ENCODE results near the gene DDRGK1.
"Not testable (repeated sequence)": the region's sequence is repeated elsewhere in the genome, so short reads cannot be mapped to it uniquely, and the experiment has no call there.

The DDRGK1 gene

DNA sequence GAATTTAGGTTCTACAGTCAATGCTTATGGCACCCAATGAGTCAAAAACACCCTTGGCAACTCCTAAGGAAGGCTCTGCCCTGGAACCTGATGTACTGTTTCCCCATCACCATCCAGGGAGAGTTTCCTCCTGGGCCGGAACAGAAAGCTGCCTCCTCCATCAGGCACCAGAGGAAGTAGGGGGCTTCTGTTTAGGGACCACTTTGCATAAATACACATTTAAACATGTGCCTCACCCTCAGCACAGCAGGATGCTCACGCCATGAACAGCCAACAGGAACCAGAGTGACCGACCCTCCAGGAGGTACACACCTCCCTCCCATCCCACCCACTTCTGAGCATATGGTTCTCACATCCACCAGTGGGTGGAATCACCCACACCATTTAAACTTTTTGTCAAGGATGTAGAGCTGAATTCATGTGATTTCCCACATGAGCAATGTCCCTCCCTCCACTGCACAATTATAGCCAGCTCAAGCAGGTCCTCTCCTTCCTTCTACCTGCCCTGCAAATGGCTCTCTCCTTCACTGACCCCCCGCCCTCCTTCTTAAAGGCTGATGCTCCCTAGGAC, 14.8 kb downstream of the DDRGK1 start:
- Histone ChIP-seq H3K4me1 (ENCODE audit: insufficient read depth, low read length) (no peaks in the 10 kb centered on the region), H3K36me3 (ENCODE audit: insufficient read depth, low read length) (peaks cover 45% of the 10 kb centered on the region), H3K4me3 (ENCODE audit: low read depth in 1 of 2, low read length in 2 of 2) (no peak overlapping the region), H3K9me3 (ENCODE audit: low read length) (no peaks in the 10 kb centered on the region), H3K27ac (ENCODE audit: low read depth, low read length) (no peak overlapping the region), H3K9ac (ENCODE audit: low read length) (no peak overlapping the region), H3K27me3 (ENCODE audit: control insufficient read depth in 1 of 2, insufficient read depth in 2 of 2, low read length in 2 of 2) (no peaks in the 10 kb centered on the region)

DNA sequence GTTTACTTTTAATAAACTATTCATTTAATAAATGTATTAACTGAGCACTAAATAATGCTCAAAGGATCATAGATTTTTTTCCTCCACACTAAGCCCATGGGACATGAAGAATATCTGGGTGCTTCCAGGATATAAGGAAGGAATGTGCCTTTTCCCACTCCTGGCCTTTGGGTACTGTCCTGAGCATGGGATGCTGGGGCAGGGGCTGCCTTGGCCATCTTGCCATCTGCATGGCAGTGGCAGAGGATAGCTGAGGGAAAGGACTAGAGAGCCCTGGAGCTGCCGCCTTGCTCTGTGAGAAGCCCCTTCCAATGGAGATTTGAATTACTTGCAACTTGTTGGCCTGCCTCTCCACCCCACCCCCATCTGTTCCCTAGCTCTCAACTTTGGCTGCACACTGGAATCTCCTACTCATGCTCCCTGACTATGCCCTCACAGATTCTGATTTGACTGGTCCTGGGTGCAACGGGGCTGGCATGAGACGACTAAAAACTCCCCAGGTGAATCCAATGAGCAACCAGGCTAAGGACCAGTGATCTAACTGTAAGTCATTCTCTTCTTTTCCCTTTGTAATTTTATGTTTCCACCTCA, 15.6 kb downstream of the DDRGK1 start:
- peaks cover 37% of the 10 kb centered on the region for H3K36me3 ChIP-seq (ENCODE audit: insufficient read depth, low read length)
- no peak overlapping the region for H3K9ac ChIP-seq (ENCODE audit: low read length)
- H3K27me3 ChIP-seq (ENCODE audit: control insufficient read depth in 1 of 2, insufficient read depth in 2 of 2, low read length in 2 of 2) = no peaks in the 10 kb centered on the region
- H3K4me1 ChIP-seq (ENCODE audit: insufficient read depth, low read length) = no peaks in the 10 kb centered on the region
- H3K4me3 ChIP-seq (ENCODE audit: low read depth in 1 of 2, low read length in 2 of 2) = no peak overlapping the region
- no peaks in the 10 kb centered on the region for H3K9me3 ChIP-seq (ENCODE audit: low read length)
- no peak overlapping the region for H3K27ac ChIP-seq (ENCODE audit: low read depth, low read length)

DNA sequence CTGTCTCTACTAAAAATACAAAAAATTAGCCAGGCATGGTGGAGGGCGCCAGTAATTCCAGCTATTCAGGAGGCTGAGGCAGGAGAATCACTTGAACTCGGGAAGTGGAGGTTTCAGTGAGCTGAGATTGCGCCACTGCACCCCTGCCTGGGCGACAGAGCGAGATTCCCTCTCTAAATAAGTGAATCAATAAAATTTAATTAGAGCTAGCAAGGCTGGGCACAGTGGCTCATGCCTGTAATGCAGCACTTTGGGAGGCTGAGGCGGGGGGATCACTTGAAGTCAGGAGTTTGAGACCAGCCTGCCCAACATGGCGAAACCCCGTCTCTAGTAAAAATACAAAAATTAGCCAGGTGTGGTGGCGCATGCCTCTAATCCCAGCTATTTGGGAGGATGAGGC, 16.6 kb downstream of the DDRGK1 start:
- peaks cover 31% of the 10 kb centered on the region for H3K36me3 ChIP-seq (ENCODE audit: insufficient read depth, low read length)
- H3K9me3 ChIP-seq (ENCODE audit: low read length); H3K27me3 ChIP-seq (ENCODE audit: control insufficient read depth in 1 of 2, insufficient read depth in 2 of 2, low read length in 2 of 2); H3K4me1 ChIP-seq (ENCODE audit: insufficient read depth, low read length); H3K27ac ChIP-seq (ENCODE audit: low read depth, low read length); H3K9ac ChIP-seq (ENCODE audit: low read length); H3K4me3 ChIP-seq (ENCODE audit: low read depth in 1 of 2, low read length in 2 of 2): not testable (repeated sequence)

DNA sequence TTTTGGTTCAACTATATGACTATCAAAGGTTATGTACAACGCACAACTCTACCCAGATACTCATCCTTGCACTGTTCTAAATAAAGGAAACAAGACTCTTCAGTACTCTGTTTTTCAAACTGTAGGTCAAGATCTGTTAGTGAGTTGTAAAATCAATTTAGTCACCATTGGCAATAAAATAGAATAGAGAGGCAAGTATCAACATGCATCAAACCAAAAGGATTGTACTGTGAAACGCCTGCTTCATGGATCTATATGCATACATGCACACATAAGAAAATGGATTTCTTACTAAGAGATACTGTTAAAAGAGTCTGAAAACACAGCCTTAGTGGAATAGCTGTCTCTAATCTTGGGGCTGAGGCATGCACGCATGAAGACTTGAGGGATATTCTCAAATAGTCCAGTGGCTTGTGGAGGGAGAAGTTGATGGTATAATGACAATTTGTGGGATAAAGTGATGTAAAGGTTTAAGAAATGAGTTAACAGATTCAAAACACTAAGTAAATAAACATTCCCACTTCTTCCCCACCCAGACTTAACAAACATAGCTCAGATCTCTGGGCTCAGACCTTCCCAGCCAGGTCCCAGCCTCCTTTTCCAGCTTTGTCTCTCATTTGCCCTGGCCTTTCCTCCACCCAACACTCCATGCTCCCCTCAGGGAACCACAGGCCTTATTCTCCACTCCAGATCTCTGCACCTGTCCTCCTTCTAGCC, 20.4 kb downstream of the DDRGK1 start:
- H3K9ac ChIP-seq (ENCODE audit: low read length) = no peak overlapping the region
- no peaks in the 10 kb centered on the region for H3K36me3 ChIP-seq (ENCODE audit: insufficient read depth, low read length)
- no peak overlapping the region for H3K27ac ChIP-seq (ENCODE audit: low read depth, low read length)
- no peaks in the 10 kb centered on the region for H3K9me3 ChIP-seq (ENCODE audit: low read length)
- H3K27me3 ChIP-seq (ENCODE audit: control insufficient read depth in 1 of 2, insufficient read depth in 2 of 2, low read length in 2 of 2) = no peaks in the 10 kb centered on the region
- H3K4me3 ChIP-seq (ENCODE audit: low read depth in 1 of 2, low read length in 2 of 2) = no peak overlapping the region
- H3K4me1 ChIP-seq (ENCODE audit: insufficient read depth, low read length) = no peaks in the 10 kb centered on the region

DNA sequence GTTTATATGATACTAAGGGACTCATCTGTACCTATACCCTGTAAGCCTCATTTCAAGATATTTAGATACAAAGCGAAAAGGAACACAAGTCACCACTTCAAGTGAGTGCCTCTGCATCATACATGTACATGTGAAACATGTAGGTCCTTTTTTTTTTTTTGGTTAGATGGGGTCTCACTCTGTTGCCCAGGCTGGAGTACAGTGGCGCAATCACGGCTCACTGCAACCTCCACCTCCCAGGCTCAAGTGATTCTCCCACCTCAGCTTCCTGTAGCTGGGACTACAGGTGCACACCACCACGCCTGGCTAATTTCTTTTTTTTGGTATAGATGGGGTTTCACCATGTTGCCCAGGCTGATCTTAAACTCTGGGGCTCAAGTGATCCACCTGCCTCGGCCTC, 22.1 kb downstream of the DDRGK1 start:
- H3K9ac ChIP-seq (ENCODE audit: low read length); H3K4me1 ChIP-seq (ENCODE audit: insufficient read depth, low read length); H3K27ac ChIP-seq (ENCODE audit: low read depth, low read length); H3K9me3 ChIP-seq (ENCODE audit: low read length); H3K4me3 ChIP-seq (ENCODE audit: low read depth in 1 of 2, low read length in 2 of 2); H3K27me3 ChIP-seq (ENCODE audit: control insufficient read depth in 1 of 2, insufficient read depth in 2 of 2, low read length in 2 of 2); H3K36me3 ChIP-seq (ENCODE audit: insufficient read depth, low read length): not testable (repeated sequence)

DNA sequence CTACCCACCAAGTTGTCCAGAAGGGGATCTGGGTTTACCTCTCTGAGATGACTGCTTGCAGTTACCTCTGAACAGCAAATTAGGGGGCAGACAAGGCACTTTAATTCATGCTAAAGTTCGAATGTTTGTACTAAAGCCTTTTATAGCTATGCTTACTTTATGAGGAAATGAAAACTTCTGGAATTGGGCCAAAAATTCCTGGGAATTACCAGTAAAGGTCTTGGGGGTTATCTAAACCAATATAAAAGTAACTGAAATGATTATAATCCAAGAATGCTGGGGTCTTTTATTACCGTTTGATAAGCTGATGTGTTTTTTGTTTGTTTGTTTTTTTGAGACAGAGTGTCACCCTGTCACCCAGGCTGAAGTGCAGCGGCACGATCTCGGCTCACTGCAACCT, 23.2 kb downstream of the DDRGK1 start:
- Histone ChIP-seq H3K9ac (ENCODE audit: low read length) (no peak overlapping the region), H3K9me3 (ENCODE audit: low read length) (no peaks in the 10 kb centered on the region), H3K4me1 (ENCODE audit: insufficient read depth, low read length) (no peaks in the 10 kb centered on the region), H3K27me3 (ENCODE audit: control insufficient read depth in 1 of 2, insufficient read depth in 2 of 2, low read length in 2 of 2) (no peaks in the 10 kb centered on the region), H3K27ac (ENCODE audit: low read depth, low read length) (no peak overlapping the region), H3K36me3 (ENCODE audit: insufficient read depth, low read length) (no peaks in the 10 kb centered on the region), H3K4me3 (ENCODE audit: low read depth in 1 of 2, low read length in 2 of 2) (no peak overlapping the region)

DNA sequence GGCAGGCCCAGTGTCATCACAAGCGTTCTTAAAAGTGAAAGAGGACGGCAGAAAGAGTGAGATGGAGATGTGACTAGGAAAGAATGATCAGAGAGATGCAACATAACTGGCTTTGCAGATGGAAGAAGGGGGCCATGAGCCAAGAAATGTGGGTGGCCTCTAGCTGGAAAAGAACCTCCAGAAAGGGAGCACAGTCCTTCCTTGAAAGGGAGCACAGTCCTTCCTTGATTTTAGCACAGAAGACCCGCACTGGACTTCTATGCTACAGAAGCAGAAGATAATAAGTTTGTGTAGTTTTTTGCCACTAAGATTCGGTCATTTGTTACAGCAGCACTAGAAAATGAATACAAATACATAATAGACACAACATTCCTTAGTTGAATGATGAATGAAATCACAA, 24.2 kb downstream of the DDRGK1 start:
- no peak overlapping the region for H3K4me3 ChIP-seq (ENCODE audit: low read depth in 1 of 2, low read length in 2 of 2)
- H3K4me1 ChIP-seq (ENCODE audit: insufficient read depth, low read length) = no peaks in the 10 kb centered on the region
- no peaks in the 10 kb centered on the region for H3K36me3 ChIP-seq (ENCODE audit: insufficient read depth, low read length)

DNA sequence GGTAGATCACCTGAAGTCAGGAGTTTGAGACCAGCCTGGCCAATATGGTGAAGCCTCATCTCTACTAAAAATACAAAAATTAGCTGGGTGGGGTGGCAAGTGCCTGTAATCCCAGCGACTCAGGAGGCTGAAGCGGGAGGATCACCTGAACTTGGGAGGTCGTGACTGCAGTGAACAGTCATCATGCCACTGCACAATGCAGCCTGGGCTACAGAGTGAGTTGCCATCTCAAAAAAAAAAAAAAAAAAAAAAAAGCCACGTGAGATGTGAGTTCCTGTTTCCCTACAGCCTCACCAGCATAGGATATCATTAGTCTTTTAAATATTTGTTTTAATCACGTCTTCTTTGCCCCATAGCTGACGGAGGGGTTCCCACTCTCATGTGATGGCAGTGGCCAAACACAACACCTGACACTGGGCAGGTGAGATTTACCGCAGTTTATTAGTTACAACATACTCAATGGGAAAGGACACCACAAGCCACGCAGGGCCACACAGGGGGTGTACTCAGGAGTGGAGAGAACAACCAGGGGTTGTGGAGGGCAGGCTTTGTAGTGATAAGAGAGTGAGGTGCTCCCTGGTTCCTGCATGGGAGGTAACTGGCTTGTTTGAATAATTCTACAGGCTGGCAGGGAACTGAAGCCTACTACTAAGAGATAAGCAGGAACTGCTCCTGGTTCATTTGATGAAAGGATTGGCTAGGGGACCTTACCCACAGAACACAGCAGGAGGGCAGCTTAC, 26.6 kb downstream of the DDRGK1 start:
- Histone ChIP-seq H3K36me3 (ENCODE audit: insufficient read depth, low read length) (no peaks in the 10 kb centered on the region), H3K27me3 (ENCODE audit: control insufficient read depth in 1 of 2, insufficient read depth in 2 of 2, low read length in 2 of 2) (no peaks in the 10 kb centered on the region), H3K27ac (ENCODE audit: low read depth, low read length) (no peak overlapping the region), H3K4me3 (ENCODE audit: low read depth in 1 of 2, low read length in 2 of 2) (no peak overlapping the region), H3K9me3 (ENCODE audit: low read length) (no peaks in the 10 kb centered on the region), H3K4me1 (ENCODE audit: insufficient read depth, low read length) (no peaks in the 10 kb centered on the region), H3K9ac (ENCODE audit: low read length) (no peak overlapping the region)

More for the DNA sequence above, 24.2 kb downstream of the DDRGK1 start:
- Histone ChIP-seq H3K27ac (ENCODE audit: low read depth, low read length) (no peak overlapping the region), H3K9me3 (ENCODE audit: low read length) (no peaks in the 10 kb centered on the region), H3K27me3 (ENCODE audit: control insufficient read depth in 1 of 2, insufficient read depth in 2 of 2, low read length in 2 of 2) (no peaks in the 10 kb centered on the region), H3K9ac (ENCODE audit: low read length) (no peak overlapping the region)

DNA sequence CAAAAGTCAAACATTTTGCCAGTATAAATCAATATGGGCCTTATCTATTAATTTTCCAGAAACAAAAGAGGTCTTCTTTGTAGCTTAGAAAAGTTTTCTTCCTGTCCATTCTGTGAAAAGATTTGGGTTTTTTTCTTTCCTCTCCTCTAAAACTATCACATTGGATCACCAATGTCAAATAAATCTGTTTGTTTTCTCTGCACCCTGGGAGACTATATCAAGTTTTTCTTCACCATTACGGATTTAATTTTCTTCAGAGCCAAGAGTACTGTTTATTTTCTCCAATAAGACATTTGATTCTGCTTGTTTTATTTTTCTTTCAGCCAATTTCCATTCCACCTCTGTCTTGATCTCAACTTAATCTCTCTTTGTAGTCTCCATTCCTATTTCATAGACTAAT, 29.2 kb downstream of the DDRGK1 start:
- H3K27me3 ChIP-seq (ENCODE audit: control insufficient read depth in 1 of 2, insufficient read depth in 2 of 2, low read length in 2 of 2) = no peaks in the 10 kb centered on the region

DNA sequence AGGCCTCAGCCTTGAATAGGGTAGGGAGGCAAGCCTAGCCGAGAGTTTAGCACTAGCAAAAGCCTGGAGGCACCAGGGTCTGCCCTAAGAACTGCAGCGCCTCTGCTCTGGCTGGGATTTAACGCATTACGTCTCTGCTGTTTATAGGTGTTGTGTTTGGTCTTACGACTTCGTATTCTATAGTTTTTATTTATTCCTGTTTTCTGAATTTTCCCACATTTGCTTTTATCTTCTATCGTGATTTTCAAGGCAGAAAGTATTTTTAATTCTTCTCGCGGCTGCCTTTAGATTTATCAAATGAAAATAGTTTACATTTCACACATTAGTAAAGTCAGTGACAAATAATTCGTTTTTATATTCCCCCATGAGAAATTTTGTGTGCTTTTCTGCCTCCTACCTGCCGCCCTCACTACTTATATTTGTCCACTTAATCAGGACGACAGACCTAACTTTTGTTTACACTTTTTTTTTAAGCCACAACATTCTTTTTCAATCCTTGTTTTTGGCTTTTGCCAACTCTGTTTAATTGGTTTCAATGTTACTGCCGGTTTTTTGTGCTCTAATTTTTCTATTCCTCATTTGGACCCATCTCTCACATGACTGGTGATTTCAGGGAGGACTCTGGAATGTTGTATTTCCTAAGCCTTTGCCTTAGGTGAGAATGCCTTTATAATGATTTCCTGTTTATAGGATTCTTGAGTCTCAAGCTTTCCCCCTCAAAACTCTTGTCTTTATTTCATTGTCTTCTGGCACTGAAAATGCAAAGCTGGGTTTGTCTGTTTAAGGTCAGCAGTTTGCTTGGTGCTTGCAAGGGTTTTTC, 29.8 kb downstream of the DDRGK1 start:
- Histone ChIP-seq H3K36me3 (ENCODE audit: insufficient read depth, low read length) (no peaks in the 10 kb centered on the region), H3K9me3 (ENCODE audit: low read length) (no peaks in the 10 kb centered on the region), H3K9ac (ENCODE audit: low read length) (peak overlapping the region; percentile 22), H3K4me3 (ENCODE audit: low read depth in 1 of 2, low read length in 2 of 2) (peak overlapping the region; percentile 82 to 83), H3K27ac (ENCODE audit: low read depth, low read length) (no peak overlapping the region), H3K4me1 (ENCODE audit: insufficient read depth, low read length) (peaks cover 5% of the 10 kb centered on the region), H3K27me3 (ENCODE audit: control insufficient read depth in 1 of 2, insufficient read depth in 2 of 2, low read length in 2 of 2) (no peaks in the 10 kb centered on the region)

More for the DNA sequence above, 29.2 kb downstream of the DDRGK1 start:
- H3K4me3 ChIP-seq (ENCODE audit: low read depth in 1 of 2, low read length in 2 of 2) = no peak overlapping the region
- H3K27ac ChIP-seq (ENCODE audit: low read depth, low read length) = no peak overlapping the region
- H3K4me1 ChIP-seq (ENCODE audit: insufficient read depth, low read length) = peaks cover 5% of the 10 kb centered on the region
- no peak overlapping the region for H3K9ac ChIP-seq (ENCODE audit: low read length)
- H3K36me3 ChIP-seq (ENCODE audit: insufficient read depth, low read length) = no peaks in the 10 kb centered on the region
- no peaks in the 10 kb centered on the region for H3K9me3 ChIP-seq (ENCODE audit: low read length)

Data from muscle layer of colon (tissue), 2 donors.